Neural progenitor cell (in vitro differentiated cells): ENCODE data around the gene SLC1A1. TPM values are rescaled to one million over a fixed set of nuclear protein-coding genes. Genes with fewer than 3 reads are reported as not detected.

Experiments
- DNase-seq: peaks from one replicate; pipeline ENCODE4 v3.0.0-alpha.2; 2016; ENCODE audit warnings: low spot score
- H2AFZ ChIP-seq: fragments of 200-600 bp; sonication (generic); replicated peaks from 2 replicates; pipeline ENCODE4 v1.6.1; 2016; ENCODE audit warnings: antibody characterized with exemption
- H3F3A ChIP-seq: fragments of 200-600 bp; sonication (generic); 2 replicates; pipeline ENCODE4 v1.6.1; 2016; ENCODE audit warnings: antibody characterized with exemption, low read depth
- H3K27ac ChIP-seq: fragments of 200-600 bp; sonication (generic); 2 replicates; pipeline ENCODE4 v1.5.1; 2016; ENCODE audit warnings: mild to moderate bottlenecking
- H3K27me3 ChIP-seq: fragments of 200-600 bp; sonication (generic); 2 replicates; pipeline ENCODE4 v1.6.1; 2016; ENCODE audit warnings: mild to moderate bottlenecking, moderate library complexity
- H3K36me3 ChIP-seq: fragments of 200-600 bp; sonication (generic); 2 replicates; pipeline ENCODE4 v1.5.1; 2016
- H3K4me1 ChIP-seq: fragments of 200-600 bp; sonication (generic); 2 replicates; pipeline ENCODE4 v1.6.1; 2016; ENCODE audit warnings: mixed run types
- H3K4me2 ChIP-seq: fragments of 200-600 bp; sonication (generic); 2 replicates; pipeline ENCODE4 v1.6.1; 2016
- H3K4me3 ChIP-seq: fragments of 200-600 bp; sonication (generic); 2 replicates; pipeline ENCODE4 v1.5.1; 2016
- H3K79me2 ChIP-seq: fragments of 200-600 bp; sonication (generic); 2 replicates; pipeline ENCODE4 v1.6.1; 2016; ENCODE audit warnings: low read depth
- H3K9ac ChIP-seq: fragments of 200-600 bp; sonication (generic); 2 replicates; pipeline ENCODE4 v1.6.1; 2016
- H3K9me3 ChIP-seq: fragments of 200-600 bp; sonication (generic); 2 replicates; pipeline ENCODE4 v1.5.1; 2016; ENCODE audit warnings: low read depth
- H4K20me1 ChIP-seq: fragments of 200-600 bp; sonication (generic); 2 replicates; pipeline ENCODE4 v1.6.1; 2016; ENCODE audit warnings: low read depth
- H3K27ac Mint-ChIP-seq: 3 replicates; pipeline ENCODE4 v1.8.0; 2021; ENCODE audit warnings: mixed read lengths
- H3K27me3 Mint-ChIP-seq: 2 replicates; pipeline ENCODE4 v1.8.0; 2022; ENCODE audit warnings: low read depth, mild to moderate bottlenecking, inconsistent platforms, moderate library complexity, mixed read lengths; ENCODE audit not compliant: insufficient read depth
- H3K36me3 Mint-ChIP-seq: 3 replicates; pipeline ENCODE4 v1.8.0; 2021; ENCODE audit warnings: mixed read lengths
- H3K4me1 Mint-ChIP-seq: 3 replicates; pipeline ENCODE4 v1.8.0; 2021; ENCODE audit warnings: mixed read lengths
- H3K4me3 Mint-ChIP-seq: 3 replicates; pipeline ENCODE4 v1.8.0; 2021; ENCODE audit warnings: mild to moderate bottlenecking, moderate library complexity, mixed read lengths
- H3K9me3 Mint-ChIP-seq: 3 replicates; pipeline ENCODE4 v1.8.0; 2020; ENCODE audit warnings: mixed read lengths
- CTCF ChIP-seq: fragments of 200-600 bp; sonication (generic); IDR thresholded peaks from 2 replicates; pipeline ENCODE4 v1.5.1; 2017; ENCODE audit warnings: antibody characterized with exemption, mild to moderate bottlenecking
- EZH2 ChIP-seq: fragments of 200-600 bp; sonication (generic); IDR thresholded peaks from 2 replicates; pipeline ENCODE4 v1.6.1; 2017; ENCODE audit warnings: antibody characterized with exemption, mild to moderate bottlenecking, moderate library complexity
- EZH2phosphoT487 ChIP-seq: fragments of 200-600 bp; sonication (generic); IDR thresholded peaks from 2 replicates; pipeline ENCODE4 v1.6.1; 2017; ENCODE audit warnings: antibody characterized with exemption
- total RNA-seq: library from RNA; depleted of rRNA; stranded (reverse); fragments of >200 nt; gene quantifications from 2 replicates; pipeline ENCODE4 v1.2.3, GENCODE V29; 2015; ENCODE audit warnings: low replicate concordance

The SLC1A1 gene
- total RNA-seq, 1 donor from 2014 or later: 16.2 TPM

GRCh38 chr9:4509590-4509984 is 19.3 kb downstream of the SLC1A1 start:
- no peaks in the 10 kb centered on the region for H3K4me1 ChIP-seq
- Mint-ChIP-seq H3K36me3 (no peaks in the 10 kb centered on the region), H3K4me3 (no peak overlapping the region), H3K9me3 (no peaks in the 10 kb centered on the region), H3K27ac (no peak overlapping the region), H3K27me3 (no peaks in the 10 kb centered on the region), H3K4me1 (no peaks in the 10 kb centered on the region)
- no peaks in the 10 kb centered on the region for H3K9me3 ChIP-seq
- H3F3A ChIP-seq: no peaks in the 10 kb centered on the region
- H4K20me1 ChIP-seq: no peaks in the 10 kb centered on the region
- TF ChIP-seq EZH2 (no peak), CTCF (no peak), EZH2phosphoT487 (no peak)
- H3K27ac ChIP-seq: no peak overlapping the region
- H3K79me2 ChIP-seq: no peaks in the 10 kb centered on the region
- no peak overlapping the region for H2AFZ ChIP-seq
- H3K27me3 ChIP-seq: no peaks in the 10 kb centered on the region
- H3K4me2 ChIP-seq: no peak overlapping the region
- DNase-seq: no peak
- no peaks in the 10 kb centered on the region for H3K36me3 ChIP-seq
- H3K4me3 ChIP-seq: no peak overlapping the region
- H3K9ac ChIP-seq: no peak overlapping the region

- Histone ChIP-seq H3K79me2 (no peaks in the 10 kb centered on the region), H2AFZ (no peak overlapping the region), H3K4me1 (no peaks in the 10 kb centered on the region), H3K9ac (no peak overlapping the region), H3K9me3 (no peaks in the 10 kb centered on the region), H3K27ac (no peak overlapping the region), H3K36me3 (no peaks in the 10 kb centered on the region), H3F3A (no peaks in the 10 kb centered on the region), H3K27me3 (no peaks in the 10 kb centered on the region), H3K4me2 (no peak overlapping the region), H3K4me3 (no peak overlapping the region), H4K20me1 (no peaks in the 10 kb centered on the region)
- Mint-ChIP-seq H3K27me3 (no peaks in the 10 kb centered on the region), H3K9me3 (no peaks in the 10 kb centered on the region), H3K4me3 (no peak overlapping the region), H3K27ac (no peak overlapping the region), H3K36me3 (no peaks in the 10 kb centered on the region), H3K4me1 (no peaks in the 10 kb centered on the region)
- TF ChIP-seq EZH2 (no peak), EZH2phosphoT487 (no peak), CTCF (no peak)
- no peak for DNase-seq
These were observed 20.5 kb downstream of the SLC1A1 start for GRCh38 chr9:4510546-4511322.

- no peak overlapping the region for H2AFZ ChIP-seq
- Mint-ChIP-seq H3K27me3 (no peaks in the 10 kb centered on the region), H3K4me1 (no peaks in the 10 kb centered on the region), H3K36me3 (no peaks in the 10 kb centered on the region), H3K27ac (no peak overlapping the region), H3K4me3 (no peak overlapping the region), H3K9me3 (no peaks in the 10 kb centered on the region)
- no peaks in the 10 kb centered on the region for H3K79me2 ChIP-seq
- H3F3A ChIP-seq: no peaks in the 10 kb centered on the region
- H3K27ac ChIP-seq: no peak overlapping the region
- H3K36me3 ChIP-seq: no peaks in the 10 kb centered on the region
- H3K9ac ChIP-seq: no peak overlapping the region
- DNase-seq: no peak
- H4K20me1 ChIP-seq: no peaks in the 10 kb centered on the region
- no peaks in the 10 kb centered on the region for H3K27me3 ChIP-seq
- H3K4me2 ChIP-seq: no peak overlapping the region
- no peaks in the 10 kb centered on the region for H3K9me3 ChIP-seq
- TF ChIP-seq EZH2phosphoT487: no peak
- no peak for TF ChIP-seq EZH2
- no peak for TF ChIP-seq CTCF
- no peaks in the 10 kb centered on the region for H3K4me1 ChIP-seq
- no peak overlapping the region for H3K4me3 ChIP-seq
These were observed 24.2 kb downstream of the SLC1A1 start for GRCh38 chr9:4514252-4515128.
